Hepatocyte (in vitro differentiated cells): Measurements from ENCODE around the gene CNTNAP3.
"Not testable (repeated sequence)": the region's sequence is repeated elsewhere in the genome, so short reads cannot be mapped to it uniquely, and the experiment has no call there.

Experiments
- CTCF ChIP-seq: fragments of 200-600 bp; sonication (generic); IDR thresholded peaks from 2 replicates; pipeline ENCODE4 v1.5.1; 2016; ENCODE audit warnings: antibody characterized with exemption, mild to moderate bottlenecking; ENCODE audit not compliant: poor library complexity
- EZH2phosphoT487 ChIP-seq: fragments of 200-600 bp; sonication (generic); IDR thresholded peaks from one replicate; pipeline ENCODE4 v1.6.1; 2018; ENCODE audit warnings: antibody characterized with exemption, mild to moderate bottlenecking, low read depth, moderate library complexity; ENCODE audit not compliant: unreplicated experiment, severe bottlenecking

- not testable (repeated sequence) for TF ChIP-seq CTCF, EZH2phosphoT487
Measured at GRCh38 chr9:39232130-39232991, 55.6 kb downstream of the CNTNAP3 start.
